Mucosa of stomach (tissue), 1 donor: Measurements from ENCODE around the gene SFRP5.

Source experiments
- H3K27me3 ChIP-seq: one replicate; pipeline ENCODE4 v1.7.0; 2013; ENCODE audit warnings: mild to moderate bottlenecking, low read length; ENCODE audit not compliant: control insufficient read depth, insufficient read depth
- H3K36me3 ChIP-seq: one replicate; pipeline ENCODE4 v1.7.0; 2013; ENCODE audit warnings: low read length; ENCODE audit not compliant: control insufficient read depth, insufficient read depth
- H3K4me1 ChIP-seq: one replicate; pipeline ENCODE4 v1.7.0; 2013; ENCODE audit warnings: mild to moderate bottlenecking, low read length; ENCODE audit not compliant: control insufficient read depth, insufficient read depth
- H3K4me3 ChIP-seq: one replicate; pipeline ENCODE4 v1.7.0; 2013; ENCODE audit warnings: low read length
- H3K9ac ChIP-seq: one replicate; pipeline ENCODE4 v1.7.0; 2013; ENCODE audit warnings: mild to moderate bottlenecking, low read length, moderate library complexity
- H3K9me3 ChIP-seq: one replicate; pipeline ENCODE4 v1.7.0; 2013; ENCODE audit warnings: mild to moderate bottlenecking, low read length, moderate library complexity; ENCODE audit not compliant: control insufficient read depth
- donor health status: Pancreatic carcinoma.

The SFRP5 gene

DNA sequence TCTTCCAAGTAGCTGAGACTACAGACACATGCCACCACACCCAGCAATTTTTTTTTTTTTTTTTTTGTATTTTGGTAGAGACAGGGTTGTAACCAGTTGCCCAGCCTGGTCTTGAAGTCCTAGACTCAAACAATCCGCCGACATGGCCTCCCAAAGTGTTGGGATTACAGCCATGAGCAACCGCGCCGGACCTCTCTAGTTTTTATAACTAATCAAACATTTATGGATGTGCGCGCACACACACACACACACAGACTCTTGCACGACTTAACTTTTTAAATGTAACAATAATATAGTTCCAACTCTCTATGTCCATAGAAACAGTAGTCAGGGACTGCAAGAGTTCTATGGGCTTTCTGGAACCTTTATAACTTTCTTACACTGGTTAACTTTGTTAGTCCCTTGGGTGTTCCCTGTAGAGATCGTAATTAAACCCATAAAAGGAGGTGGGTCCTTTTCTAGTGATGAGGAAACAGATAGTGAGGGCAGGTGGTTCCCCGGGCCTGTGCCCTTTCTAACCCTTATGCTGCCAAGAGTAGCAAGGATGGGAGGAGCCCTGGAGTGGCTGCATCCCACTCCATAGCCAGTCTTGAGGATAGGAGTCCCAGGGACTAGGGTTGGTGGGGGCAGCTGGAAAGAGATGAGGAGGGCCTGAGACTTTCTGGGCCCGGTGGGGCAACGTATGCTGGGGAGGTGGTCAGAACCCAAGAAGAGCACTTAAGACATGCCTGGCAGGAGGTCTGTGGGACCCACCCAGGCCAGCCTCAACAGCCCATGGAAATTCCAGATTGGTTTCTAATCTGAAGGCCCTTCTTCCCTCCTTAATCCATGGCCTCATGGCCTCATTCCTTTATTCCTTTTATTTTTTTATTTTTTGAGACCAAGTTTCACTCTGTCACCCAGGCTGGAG is 49.7 kb downstream of the SFRP5 start:
- peaks cover 36% of the 10 kb centered on the region for H3K4me1 ChIP-seq
- no peaks in the 10 kb centered on the region for H3K9me3 ChIP-seq
- H3K36me3 ChIP-seq: no peaks in the 10 kb centered on the region
- no peak overlapping the region for H3K9ac ChIP-seq
- H3K27me3 ChIP-seq: no peaks in the 10 kb centered on the region
- H3K4me3 ChIP-seq: no peak overlapping the region

DNA sequence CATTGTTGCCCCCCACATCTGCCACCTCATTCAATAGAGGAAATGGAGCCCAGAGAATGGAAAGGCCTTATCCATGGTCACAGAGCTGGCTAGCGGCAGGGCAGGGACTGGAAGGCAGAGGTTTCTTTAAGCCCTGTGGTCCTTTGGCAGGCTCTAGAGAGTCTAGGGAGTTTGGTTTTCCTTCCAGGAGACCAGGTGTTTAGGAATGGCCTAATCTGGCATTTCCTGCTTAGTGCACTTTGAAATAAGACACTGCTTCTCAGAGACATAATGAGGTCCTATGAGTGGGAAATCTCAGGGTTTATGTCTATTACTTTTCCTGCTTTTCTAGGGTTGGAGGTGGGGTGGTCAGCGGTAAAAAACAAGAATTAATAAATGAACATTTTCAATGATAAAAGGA is 52.2 kb downstream of the SFRP5 start:
- Histone ChIP-seq H3K9ac (no peak overlapping the region), H3K4me3 (no peak overlapping the region), H3K4me1 (peaks cover 42% of the 10 kb centered on the region), H3K27me3 (no peaks in the 10 kb centered on the region), H3K9me3 (no peaks in the 10 kb centered on the region), H3K36me3 (no peaks in the 10 kb centered on the region)

DNA sequence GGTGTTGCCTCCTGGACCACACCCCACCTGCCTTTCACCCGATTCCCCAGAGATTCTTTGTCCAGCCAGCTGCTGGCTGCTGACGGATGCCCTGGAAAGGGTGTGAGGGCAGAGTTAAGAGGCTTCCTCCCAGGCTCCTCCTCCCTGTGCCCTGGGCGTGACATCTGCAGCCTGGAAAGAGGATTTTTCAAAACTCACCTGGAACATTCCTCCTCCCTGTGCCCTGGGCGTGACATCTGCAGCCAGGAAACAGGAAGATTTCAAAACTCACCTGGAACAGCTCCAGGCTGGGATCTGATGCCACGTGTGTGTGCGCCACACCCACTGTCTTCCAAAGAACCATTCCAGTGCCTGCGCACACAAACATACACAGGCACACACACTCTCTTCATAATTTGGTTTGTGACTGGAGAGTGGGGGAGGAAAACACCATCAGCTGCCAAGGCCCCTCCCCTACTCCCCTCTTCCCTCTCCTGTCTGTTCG is 53.1 kb downstream of the SFRP5 start:
- H3K9me3 ChIP-seq: no peaks in the 10 kb centered on the region
- no peak overlapping the region for H3K4me3 ChIP-seq
- no peaks in the 10 kb centered on the region for H3K36me3 ChIP-seq
- H3K4me1 ChIP-seq: peaks cover 42% of the 10 kb centered on the region
- peak overlapping the region; percentile 15 for H3K9ac ChIP-seq
- no peaks in the 10 kb centered on the region for H3K27me3 ChIP-seq

DNA sequence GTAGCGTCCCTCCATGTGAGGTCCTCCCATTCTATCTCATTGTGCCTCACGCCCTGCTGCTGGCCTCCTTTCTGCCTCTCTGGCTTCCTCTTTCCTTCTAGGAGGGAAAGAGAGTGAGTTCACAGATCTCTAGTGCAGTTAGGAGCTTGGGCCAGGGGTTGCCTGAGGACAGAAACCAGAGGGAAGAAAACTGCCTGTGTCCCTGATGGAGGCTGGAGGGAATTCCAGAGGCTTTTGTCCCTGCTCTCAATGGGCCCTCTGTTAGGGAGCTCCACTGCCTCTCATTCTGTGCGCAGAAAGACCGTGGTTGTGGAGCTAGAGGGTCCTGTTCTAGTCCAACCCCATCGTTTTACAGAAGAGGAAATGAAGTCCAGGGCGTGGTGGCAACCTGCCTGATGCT is 53.6 kb downstream of the SFRP5 start:
- H3K4me3 ChIP-seq: no peak overlapping the region
- H3K9ac ChIP-seq: peak overlapping the region; percentile 15
- peaks cover 42% of the 10 kb centered on the region for H3K4me1 ChIP-seq

DNA sequence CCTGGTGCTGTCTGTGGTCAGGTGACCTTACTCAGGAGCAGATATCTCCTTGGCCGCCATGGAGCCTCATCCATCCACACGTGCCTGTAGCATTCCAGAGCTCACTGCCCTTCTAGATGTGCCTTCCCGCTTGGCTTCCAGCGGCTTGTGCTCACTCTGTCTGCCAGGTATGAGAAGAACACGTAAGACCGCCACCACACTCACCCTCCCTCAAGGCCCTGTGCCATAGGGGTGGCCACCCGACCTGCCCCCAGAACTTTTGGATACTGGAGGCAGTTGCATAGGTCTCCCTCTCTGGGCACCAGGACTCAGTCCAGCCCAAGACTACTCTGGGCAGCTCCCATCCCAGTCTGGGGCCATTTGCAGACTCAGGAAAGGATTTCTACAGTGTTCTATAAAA is 54.2 kb downstream of the SFRP5 start:
- no peaks in the 10 kb centered on the region for H3K36me3 ChIP-seq
- no peaks in the 10 kb centered on the region for H3K27me3 ChIP-seq
- no peaks in the 10 kb centered on the region for H3K9me3 ChIP-seq
- no peak overlapping the region for H3K4me3 ChIP-seq
- H3K9ac ChIP-seq: peak overlapping the region; percentile 20
- H3K4me1 ChIP-seq: peaks cover 42% of the 10 kb centered on the region

More for the DNA sequence above, 53.6 kb downstream of the SFRP5 start:
- no peaks in the 10 kb centered on the region for H3K9me3 ChIP-seq
- no peaks in the 10 kb centered on the region for H3K27me3 ChIP-seq
- no peaks in the 10 kb centered on the region for H3K36me3 ChIP-seq
